Measurements from ENCODE around the gene MLPH.

The MLPH gene

DNA sequence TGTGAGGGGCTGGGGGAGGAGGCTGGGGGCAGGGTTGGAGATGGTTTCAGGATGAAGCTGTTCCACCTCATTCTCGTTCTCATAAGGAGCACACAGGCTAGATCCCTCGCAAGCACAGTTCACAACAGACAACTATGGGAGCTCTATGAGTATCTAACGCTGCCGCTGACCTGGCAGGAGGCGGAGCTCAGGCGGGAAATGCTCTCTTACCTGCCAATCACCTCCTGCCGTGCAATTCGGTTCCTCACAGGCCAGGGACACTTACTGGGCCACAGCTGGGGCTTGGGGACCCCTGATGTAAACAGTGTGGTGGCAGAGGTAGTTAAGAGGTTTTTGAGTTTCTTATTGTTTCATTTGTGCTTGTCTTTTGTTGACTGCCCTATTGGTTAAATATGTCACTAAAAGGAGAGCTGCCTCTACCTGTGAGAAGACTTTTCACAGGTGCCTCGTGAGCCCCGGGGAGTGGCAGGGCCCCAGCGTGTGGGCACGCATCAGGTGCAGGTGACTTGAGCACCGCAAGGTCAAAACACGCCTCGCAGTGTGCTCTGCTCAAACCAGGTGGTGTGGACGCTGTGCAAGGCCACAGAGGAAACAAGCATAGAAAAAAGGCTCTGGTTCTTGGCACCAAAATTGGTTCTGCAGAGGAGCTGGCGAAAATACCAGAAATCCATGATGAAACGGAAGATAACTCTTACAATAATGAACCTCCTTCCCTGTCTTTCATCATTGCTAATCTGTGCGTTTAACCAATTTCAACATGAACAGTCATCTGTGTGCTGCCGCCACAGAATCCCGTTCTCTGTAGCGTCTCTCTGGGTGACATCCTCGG, 10.2 kb downstream of the MLPH start:
- no peak for DNase-seq (ENCODE audit: low read depth in 3 of 3)

DNA sequence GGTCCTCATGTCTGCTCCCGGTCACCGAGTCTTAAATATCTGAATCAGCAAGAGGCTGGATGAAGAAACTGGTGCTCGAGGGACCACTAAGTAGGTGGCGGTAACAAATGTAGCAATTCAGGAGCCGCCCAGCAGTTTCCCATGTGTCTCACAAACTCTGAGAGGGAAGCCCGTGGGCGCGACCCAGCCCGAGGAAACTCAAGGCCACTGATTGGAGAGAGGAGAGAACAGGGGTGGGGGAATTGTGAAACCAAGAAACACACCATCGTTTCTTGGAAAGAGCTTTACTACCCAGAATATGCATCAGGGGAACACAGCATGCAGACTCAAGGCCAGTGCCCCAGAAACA, 10.8 kb downstream of the MLPH start:
- DNase-seq (ENCODE audit: low read depth in 3 of 3), result no peak

DNA sequence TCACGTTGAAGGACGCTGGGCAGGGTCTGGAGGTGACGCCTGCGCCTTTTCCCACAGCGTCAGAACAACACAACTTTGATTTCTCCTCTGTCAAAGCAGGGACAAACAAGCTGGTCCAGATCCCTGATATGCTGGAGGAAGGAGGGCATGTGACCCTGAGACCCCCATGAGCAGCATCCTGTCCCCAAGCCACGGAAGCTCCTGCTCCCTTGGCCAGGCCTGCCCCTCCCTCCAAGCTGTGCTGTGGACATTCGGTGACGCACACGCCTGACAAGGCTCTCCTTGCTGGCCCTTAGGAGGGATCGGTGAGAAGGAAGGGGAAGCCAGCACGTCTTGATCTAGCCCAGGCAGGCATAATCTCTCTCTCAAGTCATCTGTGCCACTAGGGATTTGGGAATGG, 11.3 kb downstream of the MLPH start:
- DNase-seq (ENCODE audit: low read depth in 3 of 3), result no peak

DNA sequence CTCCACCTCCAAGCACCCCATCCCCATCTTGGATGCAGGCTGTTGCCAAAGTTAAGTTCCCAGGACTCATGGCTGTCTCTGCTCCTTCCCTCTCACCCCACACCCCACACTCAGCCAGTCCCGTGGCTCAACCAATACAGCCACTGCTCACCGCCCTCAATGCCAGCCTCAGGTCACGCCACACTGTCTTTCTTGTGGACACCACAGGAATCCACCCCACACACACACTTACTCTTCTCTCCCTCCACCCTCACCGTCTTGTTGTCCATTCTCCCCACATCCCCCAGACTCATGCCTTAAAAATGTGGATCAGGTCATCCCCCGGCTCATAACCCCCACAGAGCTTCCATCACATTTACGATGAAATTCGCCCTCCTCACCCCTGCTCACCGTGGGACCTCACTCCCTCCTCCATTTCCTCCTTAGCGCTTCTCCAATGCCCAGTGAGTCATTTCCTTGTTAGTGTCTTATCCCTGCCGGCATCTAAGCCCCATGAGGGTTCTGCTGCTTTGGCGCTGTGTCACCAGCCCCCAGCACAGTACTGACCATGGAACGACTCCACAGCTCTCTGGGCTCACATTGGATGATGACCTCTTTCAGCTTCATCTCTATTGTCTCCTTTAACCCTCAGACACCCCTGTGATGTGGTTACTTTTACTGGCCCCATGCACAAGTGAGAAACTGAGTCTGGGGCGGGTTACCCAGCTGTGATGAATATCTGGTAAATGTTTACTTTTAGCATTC, 13.8 kb downstream of the MLPH start:
- DNase-seq (ENCODE audit: low read depth in 3 of 3), result no peak

DNA sequence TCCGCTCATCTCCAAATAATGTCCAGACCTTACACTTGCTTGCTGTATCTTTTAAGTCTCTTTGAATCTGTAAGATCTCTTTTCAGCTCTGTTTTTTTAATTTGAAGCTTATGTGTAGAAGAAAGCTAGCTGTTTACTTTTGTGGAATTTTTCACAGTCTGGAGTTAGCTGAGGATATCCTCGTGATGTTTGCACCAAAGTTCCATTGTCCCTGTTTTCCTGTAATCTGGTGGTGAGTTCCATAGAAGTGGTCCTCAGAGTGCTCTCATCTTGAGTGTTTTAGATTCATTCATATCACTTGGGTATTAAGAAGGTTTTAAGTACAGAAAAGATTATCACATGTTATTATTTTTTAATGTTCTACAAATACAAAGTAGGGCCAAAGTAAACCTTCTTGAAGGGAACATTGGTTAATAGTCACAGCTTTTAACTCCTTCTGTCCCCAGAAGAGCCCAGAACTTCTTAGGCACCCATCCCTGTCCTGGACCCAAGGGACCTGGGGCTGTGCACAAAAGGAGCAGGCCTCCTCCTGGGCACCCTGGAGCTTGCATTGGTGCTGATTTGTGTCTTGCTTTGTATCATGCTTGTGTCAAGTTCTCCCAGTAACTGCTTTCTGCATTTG, 15.0 kb downstream of the MLPH start:
- no peak for DNase-seq (ENCODE audit: low read depth in 3 of 3)

DNA sequence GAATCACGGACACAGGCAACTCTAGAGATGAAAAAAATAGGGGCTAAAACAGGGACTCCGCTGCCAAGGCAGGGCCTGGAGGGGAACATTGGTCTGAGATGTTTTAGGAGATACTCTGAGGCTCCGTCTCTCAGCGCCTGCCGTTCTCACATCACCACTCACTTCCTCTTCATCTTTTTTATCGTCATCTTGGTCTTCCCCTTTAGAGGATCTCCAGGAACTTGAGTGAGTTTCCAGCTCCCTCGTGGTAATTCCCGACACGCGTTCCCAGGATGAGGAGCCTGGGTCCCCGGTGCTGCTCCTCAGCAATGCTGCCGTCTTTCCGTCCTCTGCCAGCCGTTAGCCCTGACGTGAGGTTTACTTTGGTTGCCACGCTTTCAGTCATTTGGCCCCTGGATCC, 16.1 kb downstream of the MLPH start:
- no peak for DNase-seq (ENCODE audit: low read depth in 3 of 3)

DNA sequence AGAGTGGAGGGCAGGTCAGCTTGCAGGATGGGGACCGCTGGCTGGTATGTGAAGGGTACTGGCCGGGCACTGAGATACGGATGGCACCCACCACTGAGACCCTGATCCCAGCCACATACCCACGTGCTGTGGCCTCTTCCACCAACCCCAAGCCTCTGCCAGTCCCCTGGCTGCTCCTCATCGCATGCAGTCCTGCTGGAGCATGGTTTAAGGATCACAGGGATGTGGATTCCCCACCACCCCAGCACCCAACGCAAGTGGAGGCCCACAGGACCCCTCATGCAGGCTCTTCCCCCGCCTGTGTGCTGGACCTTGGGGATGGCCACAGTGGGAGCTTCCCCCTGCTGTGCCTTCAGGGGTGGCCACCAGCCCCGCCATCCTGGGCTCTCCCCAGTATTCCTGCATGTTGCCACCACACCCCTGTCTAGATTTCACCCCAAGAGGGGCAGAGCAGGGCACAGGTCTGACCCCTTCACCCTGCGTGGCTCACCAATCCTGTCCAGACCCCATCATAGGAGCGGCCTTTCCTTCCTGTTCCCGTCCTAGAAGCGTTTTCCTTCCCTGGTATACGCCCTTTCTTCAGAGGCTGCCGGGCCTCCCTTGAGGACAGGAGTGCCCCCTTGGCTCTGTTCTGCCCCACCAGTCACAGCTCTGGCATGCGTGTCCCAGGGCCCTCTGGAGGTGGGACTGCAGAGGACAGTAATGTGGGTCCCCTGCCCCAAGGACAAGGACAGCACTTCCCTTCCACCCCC, 18.3 kb downstream of the MLPH start:
- no peak for DNase-seq (ENCODE audit: low read depth in 3 of 3)

DNA sequence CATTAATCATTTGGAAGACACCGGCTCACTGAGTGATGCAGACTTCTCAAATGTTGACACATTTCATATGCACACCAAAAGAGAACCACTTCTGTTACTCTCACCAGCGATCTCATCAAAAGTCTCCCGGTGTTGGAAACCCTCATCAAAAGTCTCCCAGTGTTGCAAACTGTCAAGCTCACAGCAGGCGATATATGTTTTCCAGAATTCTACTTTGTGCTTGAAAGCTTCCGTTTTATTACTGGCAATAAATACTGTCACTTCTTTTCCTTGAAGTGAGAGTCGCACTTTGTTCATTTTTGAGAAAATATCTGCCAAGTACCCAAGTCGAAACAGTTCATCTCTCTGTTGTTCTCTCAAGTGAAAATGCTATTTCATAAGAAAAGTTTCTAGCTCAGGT, 20.5 kb downstream of the MLPH start:
- no peak for DNase-seq (ENCODE audit: low read depth in 3 of 3)

DNA sequence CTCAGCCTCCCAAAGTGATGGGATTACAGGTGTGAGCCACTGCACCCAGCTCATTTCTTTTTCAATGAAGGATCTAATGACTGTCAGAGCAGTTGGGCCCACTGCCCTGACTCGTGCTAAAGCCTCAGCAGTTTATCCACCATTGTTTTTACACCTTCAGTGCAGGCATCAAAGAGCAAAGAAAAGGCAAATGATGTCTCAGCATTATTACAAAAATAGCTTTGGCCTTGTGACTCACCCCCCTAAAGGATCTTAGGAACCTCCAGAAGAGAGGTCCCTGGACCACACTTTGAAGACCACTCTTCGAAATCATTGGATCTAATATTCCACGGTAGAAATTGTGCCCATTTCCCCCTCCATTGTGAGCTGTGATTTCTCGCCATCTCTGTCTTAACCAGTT, 21.3 kb downstream of the MLPH start:
- DNase-seq (ENCODE audit: low read depth in 3 of 3), result no peak

DNA sequence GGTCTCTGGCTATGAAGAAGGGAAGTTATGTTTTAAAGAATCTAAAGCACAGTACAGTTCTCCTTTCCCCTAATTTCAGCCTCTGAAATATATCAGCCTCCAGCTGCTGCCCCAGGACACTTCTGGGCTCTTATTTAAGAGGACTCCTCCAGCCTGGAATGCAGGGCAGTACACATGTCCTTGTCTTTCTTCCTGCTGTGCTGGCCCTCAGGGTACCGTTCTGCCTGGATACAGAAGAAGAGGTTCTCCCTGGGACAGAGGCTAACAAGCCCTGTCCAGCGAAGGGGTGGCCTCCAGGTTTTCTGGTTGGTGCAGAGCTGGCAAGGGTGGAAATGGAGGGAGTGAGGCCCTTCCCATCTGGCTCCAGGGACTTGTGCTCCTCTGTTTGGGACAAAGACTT, 22.1 kb downstream of the MLPH start:
- no peak for DNase-seq (ENCODE audit: low read depth in 3 of 3)

DNA sequence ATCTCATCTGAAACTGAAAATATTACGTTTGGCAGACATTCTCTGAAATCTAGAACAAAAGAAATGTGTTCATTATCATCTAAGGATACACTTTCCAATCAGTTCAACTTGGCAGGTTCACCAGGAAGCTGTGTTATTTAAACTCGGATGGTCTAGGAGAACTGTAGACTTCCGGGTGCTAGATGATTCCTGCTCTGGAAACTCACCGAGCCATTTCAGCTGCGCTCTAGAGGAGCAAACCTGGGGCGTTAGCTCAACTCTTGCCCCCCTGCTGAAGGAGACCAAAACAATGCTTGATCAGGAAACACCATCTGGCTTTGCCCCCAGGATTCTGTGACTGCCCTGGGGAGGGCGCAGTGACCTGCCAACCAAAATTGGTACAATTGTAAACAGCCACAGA, 22.9 kb downstream of the MLPH start:
- no peak for DNase-seq (ENCODE audit: low read depth in 3 of 3)

DNA sequence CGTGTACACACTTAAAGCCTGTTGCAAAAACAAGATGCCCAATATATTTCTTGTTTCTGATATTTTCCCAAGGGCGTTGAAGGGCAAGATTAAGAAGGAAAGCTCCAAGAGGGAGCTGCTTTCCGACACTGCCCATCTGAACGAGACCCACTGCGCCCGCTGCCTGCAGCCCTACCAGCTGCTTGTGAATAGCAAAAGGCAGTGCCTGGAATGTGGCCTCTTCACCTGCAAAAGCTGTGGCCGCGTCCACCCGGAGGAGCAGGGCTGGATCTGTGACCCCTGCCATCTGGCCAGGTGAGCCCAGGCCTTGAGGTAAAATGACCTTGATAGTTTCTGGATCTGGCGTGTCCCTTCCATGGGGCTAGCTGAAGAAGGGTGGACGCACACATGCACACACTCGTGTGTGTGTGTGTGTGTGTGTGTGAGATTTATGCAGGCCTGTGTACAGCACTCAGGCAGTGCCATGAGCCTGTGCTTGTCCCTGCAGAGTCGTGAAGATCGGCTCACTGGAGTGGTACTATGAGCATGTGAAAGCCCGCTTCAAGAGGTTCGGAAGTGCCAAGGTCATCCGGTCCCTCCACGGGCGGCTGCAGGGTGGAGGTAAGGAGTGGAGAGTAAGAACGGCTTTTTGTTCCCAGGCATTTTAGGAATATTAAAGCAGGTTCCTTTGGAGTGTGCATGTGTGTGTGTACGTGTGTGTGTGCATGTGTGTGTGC, 23.6 kb downstream of the MLPH start:
- no peak for DNase-seq (ENCODE audit: low read depth in 3 of 3)

DNA sequence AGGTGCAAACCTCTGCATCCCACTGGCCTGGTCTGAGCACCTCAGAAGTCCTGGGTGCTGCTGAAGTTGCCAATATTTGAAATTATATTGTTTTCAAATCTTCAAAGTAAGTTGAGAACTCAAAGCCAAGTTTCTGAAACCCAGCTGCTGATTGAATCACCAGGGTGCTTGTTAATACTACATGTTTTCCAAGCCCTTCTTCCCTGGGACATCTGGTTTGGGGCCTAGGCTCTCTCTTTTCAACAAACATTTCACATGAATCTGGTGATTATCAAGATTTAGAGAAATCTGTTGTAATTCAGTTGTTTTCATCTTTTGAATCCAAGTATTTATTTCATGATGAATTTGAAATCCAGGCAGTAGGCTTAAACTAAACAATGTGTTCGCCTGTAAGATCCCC, 24.4 kb downstream of the MLPH start:
- DNase-seq (ENCODE audit: low read depth in 3 of 3), result no peak

DNA sequence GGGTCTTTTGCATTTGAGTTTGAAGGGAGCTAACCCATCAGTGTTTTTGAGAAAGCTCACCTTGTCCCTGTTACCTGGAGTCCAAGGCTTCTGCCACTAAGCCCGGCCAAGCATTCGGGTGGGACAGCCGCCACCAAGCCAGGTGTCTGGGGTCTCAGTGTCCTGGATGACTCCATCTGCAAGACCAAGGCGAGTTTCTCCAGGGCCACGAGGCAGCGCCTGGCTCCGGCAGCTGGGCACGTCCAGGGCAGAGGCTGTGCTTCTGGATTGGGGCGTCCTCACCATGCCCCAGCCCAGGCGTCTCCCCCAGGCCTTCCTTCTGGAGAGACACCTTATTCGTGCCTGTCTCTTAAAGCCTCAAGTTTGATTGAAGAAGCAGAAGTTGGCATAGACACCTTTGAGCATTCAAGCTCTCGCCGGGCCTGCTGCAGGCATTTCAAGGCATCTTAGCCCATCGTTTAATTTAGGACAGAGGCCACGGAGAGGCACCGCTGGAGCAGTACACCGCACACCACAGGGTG, 24.9 kb downstream of the MLPH start:
- no peak for DNase-seq (ENCODE audit: low read depth in 3 of 3)

DNA sequence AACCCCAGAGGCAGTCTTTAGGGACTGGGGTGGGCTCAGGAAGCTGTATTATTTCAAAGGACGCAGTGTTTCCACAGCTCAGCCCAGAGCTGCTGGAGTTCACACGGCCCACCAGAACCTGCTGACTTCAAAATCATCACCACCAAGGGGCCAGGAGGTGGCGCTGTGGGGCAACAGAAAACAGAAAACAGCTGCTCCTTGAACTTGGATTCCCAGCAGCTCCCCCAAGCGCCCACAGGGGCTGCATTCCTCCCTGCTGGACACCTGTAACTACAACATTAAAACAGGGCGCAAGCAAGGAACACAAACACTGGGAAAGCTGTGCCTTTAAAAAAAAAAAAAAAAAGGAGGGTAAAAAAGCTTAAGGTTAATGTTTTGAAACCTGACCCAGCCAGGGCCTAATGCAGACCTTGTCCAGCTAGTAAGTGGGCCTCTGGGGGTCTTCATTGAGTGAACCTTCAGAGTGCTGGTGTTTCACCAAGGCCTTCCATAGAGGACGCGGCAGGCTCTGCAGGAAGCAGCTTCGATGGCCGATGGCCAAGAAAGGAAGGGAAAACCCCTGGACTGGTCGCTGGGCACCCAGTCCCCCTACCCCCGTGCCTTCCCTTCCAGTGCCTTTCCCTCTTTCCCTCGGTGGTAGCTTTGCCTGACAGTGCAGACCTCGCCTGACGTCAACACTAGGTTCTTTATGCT, 25.9 kb downstream of the MLPH start:
- DNase-seq (ENCODE audit: low read depth in 3 of 3), result peak; percentile 56 to 81 (median 61)

DNA sequence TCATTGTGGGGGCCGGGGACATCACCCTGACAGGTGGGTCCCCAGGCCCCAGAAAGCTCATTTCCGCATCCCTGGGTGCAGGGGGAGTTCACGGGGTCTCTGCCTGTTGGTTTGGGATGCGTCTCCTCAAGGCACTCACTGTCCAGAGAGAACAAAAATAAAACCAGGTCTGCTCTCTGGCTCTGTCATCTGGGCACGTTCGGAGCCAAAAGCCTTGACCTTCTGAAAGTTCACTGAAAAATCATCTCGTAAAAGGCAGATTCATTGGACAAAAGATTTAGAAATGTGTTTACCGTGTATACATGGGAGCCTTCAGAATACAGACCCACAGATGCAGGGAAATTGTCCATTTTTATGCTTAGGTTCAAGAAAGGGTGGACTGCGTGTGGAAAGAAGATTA, 26.6 kb downstream of the MLPH start:
- no peak for DNase-seq (ENCODE audit: low read depth in 3 of 3)

DNA sequence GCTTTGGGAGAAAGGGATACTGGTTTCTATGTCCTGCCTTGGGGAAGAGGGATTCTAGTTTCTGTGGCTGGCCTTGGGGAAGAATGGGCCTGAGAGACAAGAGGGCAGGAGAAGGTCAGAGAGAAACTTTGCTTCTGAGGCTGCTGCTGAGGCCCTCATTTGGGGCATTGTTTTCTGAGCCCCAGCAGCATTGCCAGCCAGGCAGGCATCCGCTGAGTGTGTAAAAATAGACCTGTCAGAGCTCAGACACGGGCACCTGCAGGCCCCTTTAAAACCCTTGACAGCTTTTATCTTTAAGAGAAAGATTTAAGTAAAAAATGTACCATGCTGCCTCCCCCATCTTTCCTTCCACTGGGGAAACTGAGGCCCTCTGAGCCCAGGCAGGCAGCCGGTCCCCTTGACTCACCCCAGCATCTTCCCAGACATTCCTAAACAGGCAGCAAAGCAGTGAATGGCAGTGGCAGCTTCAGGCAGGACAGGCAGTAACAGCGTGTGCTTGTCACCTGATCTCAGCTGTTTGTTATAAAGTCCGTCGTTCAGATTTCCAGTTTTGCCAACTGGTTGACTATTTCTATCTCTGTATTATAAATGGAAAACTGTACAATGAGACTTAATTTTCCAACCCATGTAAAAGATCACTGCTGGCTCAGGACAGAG, 27.6 kb downstream of the MLPH start:
- DNase-seq (ENCODE audit: low read depth in 3 of 3), result no peak

DNA sequence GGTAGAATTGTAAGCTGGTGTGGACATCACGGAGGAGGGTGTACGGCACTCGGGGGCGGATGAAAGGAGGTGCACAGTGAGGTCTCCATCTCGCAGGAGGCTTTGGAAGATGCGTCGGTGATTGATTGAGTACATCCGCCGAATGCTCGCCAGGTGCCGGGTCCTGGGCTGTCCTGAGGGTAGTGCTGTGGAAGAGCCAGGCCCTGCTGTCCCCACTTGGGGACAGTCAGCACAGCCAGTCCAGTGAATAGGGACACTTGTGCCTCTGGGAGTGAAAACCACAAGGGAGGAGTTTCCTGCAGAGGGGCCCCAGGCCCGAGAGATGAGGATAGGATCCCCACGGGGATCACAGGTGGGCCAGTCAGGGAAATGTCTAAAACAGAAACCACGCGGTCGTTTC, 28.1 kb downstream of the MLPH start:
- DNase-seq (ENCODE audit: low read depth in 3 of 3), result no peak

DNA sequence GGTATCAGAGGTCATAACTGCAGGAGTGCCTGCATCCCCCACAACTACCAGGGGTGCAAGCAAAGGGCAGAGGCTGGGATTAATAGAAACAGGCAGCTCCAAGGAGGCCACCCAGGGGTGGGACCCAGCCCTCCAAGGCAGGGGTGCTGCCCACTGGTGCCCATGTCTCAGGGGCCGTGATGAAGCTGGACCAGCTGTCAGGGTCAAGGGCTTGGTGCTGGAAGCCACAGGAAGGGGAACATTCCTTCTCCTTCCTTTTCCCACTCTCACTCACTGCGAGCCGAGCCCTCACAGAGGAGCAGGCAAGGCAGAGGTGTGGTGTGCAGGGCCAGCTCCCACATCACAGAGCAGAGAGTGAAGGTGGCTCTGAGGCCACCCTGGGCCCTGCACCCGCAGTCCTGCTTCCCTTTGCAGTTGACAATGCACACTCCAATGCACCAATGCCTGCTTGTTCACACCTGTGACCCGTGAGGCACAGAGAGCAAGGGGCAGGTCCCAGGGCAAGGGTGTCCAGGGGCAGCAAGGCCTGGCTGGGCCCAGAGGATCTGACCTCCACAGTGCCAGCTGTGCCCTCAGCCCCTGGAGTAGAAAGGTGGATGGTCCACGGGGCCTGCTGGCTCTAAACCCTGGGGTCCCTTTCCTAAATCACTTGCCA, 28.7 kb downstream of the MLPH start:
- DNase-seq (ENCODE audit: low read depth in 3 of 3), result no peak

DNA sequence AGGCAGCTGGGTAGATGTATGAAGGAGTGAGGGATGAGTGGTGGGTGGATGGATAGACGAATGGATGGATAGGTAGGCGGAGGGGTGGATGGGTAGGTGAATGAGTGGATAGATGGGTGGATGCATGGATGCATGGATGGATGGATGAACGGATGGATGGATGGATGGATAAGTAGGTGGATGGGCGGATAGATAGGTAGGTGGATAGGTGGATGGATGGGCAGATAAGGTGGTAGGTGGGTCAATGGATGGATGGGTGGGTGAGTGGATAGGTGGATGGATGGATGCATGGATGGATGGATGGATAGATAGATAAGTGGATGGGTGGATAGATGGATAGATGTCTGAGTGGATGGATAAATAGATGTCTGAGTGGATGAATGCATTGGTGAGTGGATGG, 30.1 kb downstream of the MLPH start:
- no peak for DNase-seq (ENCODE audit: low read depth in 3 of 3)
